ENCODE results near the gene GFI1B. TPM values are rescaled to one million over a fixed set of nuclear protein-coding genes. Genes with fewer than 3 reads are reported as not detected.

The GFI1B gene
- not detected in 2 replicates for total RNA-seq

DNA sequence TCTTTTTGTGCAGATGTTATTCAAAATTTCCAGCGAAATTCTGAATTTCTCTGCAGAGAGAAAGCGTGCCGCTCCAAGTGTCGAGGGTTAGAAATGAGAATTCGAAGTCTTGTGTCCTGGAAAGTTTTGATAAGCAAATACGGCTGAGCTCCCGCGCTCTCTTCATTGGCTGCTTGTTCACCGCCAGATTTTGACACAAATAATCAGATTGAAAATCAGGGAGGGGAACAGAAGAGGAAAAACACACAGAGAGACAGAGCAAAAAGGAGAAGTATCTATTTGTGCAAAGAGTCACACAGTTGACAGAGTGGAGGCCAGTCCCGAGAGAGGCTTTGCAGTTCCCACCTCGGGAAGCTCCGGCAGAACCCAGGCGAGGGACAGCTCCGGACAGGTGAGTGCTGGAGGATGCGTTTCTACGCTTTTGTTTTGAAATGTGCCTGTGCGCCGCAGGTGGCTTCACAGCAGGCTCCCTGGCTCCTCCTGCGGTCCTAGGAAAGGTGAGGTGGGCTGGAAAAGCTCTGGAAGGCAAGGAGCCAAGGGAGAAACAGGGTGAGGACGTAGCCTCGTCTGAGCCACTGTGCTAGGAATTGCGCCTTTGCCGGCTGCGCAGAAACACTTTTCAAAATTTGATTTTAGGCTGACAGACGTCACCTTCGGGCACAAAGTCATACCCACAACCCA is at the start of gene GFI1B:
Gene GFI1B (plus strand): TSS at position 244 of the 681 bp plus-strand sequence. CDS start 7,985 bp downstream, outside the sequence.

DNA sequence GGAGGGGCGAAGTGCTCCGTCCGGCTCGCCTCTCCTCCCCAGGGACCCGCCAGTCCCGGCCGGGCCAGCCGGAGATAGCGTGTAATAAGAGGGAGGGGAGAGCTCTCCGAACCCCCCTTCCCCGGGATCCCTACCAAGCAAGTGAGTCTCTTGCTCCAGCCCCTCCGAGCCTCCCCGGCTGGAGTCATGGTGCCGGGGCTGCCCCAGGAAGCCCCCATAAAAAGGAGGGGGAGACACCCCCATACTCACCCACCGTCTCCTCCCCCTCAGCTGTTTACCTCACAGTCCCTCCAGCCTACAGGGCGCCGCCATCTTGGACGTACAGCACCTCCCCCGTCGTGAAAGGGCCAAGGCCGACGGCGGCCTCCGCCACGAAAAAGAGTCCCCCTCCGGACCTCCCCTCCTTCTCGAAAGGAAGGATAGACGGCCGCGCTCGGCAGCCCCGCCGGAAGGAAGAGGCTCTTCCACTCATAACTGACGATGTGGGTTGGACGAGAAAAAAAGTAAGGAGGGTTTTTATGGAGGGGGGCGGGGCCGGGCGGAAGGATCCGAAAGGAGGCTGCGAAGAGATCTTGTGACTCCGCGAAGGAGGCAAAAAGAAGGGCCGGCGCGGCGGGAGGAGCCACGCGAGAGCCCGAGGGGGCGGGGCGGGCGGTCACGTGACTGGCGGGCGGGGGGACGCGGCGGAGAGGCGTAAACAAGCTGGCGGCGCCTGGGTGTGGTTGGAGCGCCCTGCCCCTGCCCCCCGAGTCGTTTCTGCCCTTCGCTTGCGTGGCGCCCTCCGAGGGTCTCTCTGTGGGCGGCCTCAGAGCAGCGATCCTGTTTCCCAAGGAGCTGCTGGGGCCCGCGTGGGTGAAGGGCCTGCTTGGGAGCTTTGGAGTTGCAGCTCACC is 34.0 kb upstream of the GFI1B start, which contains the start of gene TSC1:
Gene TSC1 (minus strand): TSS at position 323 of the 892 bp plus-strand sequence. CDS start 15,744 bp downstream, outside the sequence.

GRCh38 chr9:133030317-133031129 is 52.0 kb downstream of the GFI1B start, which contains the start of gene GTF3C5:
GTF3C5 (plus strand) TSS chr9:133030997; CDS start chr9:133031012, 15 bp downstream.

Other genes with a start within 250 kb of the GFI1B start
- gene AK8, start 100.4 kb upstream of the GFI1B start, total RNA-seq: 0.37 and 0.57 TPM in 2 replicates
- 3.1 and 3.3 TPM in 2 replicates for gene SPACA9, start 99.8 kb upstream of the GFI1B start, total RNA-seq
- 26.5 and 34.3 TPM in 2 replicates for gene TSC1, start 34.1 kb upstream of the GFI1B start, total RNA-seq
- 30.3 and 32.6 TPM in 2 replicates for gene GTF3C5, start 52.3 kb downstream of the GFI1B start, total RNA-seq
- 0.14 and 0.18 TPM in 2 replicates for gene CEL, start 83.3 kb downstream of the GFI1B start, total RNA-seq
- 16.5 and 25.2 TPM in 2 replicates for gene RALGDS, start 142.5 kb downstream of the GFI1B start, total RNA-seq
- gene GBGT1, start 185.2 kb downstream of the GFI1B start, total RNA-seq: 6.8 and 7.8 TPM in 2 replicates
- not detected in 2 replicates for gene OBP2B, start 230.6 kb downstream of the GFI1B start, total RNA-seq